NCI-H2227 (cell line): Measurements from ENCODE around the gene DCC.

ENCODE experiments used
- DNase-seq: peaks from one replicate; lab custom pipeline; 2025; ENCODE audit not compliant: unreplicated experiment; lab: John Stamatoyannopoulos, UW

Gene DCC

GRCh38 chr18:53324353-53324752, 984.4 kb downstream of the DCC start:
- no peak for DNase-seq

DNA sequence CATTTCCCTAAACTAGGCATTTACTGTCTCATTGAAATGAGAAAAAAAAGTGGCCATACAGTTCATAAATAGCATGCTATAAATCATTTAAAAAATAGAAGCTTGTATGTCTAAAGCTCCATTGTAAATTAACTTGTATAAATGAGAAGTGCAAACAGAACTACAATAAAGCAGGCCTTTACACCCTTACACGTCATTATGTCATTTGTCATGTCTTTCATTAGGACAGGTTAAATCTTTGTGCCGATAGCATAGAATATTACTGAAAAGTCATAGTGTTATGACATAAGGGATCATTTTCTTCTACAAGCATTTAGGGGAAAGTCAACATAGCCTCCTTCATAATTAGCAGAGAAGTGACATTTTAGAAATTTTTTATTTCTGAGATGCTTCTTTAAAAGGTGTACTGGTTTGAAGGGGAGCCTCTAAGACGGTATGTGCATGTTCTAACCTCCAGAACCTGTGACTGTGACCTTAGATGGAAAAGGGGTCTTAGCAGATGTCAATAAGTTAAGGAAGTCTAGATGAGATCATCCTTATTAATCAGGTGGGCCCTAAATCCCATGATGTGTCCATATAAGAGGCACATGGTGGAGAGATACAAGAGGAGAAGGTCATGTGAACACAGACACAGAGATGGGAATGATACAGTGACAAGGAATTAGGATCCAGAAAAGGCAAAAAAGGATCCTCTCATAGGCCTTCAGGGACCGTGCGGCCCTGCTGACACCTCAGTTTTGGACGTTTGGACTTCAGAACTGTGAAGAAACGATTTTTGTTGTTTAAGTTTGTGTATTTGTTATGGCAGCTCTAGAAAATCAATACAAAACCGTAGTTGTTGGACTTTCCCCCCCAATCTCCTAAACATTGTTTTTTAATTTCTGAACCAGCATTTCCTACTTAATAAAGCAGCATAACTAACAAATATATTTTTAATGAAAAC, 1020.8 kb downstream of the DCC start:
- DNase-seq, result no peak

DNA sequence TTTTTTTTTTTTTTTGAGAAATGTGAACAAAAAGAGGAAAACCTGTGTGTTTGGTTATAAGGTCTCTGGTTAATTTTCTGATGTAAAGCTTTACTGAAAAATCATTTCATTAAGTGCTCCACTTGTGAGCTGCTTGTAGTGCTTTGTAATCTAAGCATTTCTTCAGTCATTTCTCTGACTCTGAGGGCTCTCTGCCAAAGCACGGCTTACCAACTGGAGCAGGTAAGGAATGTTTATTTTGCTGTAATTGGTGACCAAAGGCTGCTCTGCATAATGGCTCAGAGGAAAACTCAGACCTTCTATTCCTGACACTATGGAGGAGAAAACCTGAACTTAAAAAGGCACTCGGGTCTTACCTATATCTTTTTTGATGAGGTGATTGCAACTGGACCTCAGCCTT, 1035.6 kb downstream of the DCC start:
- DNase-seq, result no peak

GRCh38 chr18:53380063-53380639, 1040.2 kb downstream of the DCC start:
- DNase-seq, result peak; percentile 52

DNA sequence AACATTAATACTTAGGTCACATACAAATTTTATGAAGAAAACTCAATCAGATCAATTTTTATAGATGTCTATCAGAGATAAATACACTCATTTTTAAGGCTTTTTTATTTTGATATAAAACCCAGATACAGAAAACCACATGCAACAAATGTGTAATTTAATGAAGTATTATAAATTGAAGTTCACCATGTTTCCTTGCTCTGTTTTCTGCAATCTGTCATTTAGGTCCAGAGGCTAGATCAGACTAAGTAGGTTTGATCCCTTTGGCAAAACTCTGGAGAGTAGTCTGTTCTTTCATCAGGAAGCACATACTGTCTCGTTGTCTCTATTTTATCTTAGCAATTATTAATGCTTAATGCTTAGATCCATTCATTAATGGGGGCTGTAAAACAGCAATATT, 1042.9 kb downstream of the DCC start:
- no peak for DNase-seq

- DNase-seq, result no peak
Measured at GRCh38 chr18:53385889-53386288, 1045.9 kb downstream of the DCC start.

- no peak for DNase-seq
Measured at GRCh38 chr18:53387581-53387980, 1047.6 kb downstream of the DCC start.

GRCh38 chr18:53402670-53403069, 1062.7 kb downstream of the DCC start:
- DNase-seq, result peak; percentile 54

- DNase-seq, result no peak
Measured at GRCh38 chr18:53408271-53408670, 1068.3 kb downstream of the DCC start.

DNA sequence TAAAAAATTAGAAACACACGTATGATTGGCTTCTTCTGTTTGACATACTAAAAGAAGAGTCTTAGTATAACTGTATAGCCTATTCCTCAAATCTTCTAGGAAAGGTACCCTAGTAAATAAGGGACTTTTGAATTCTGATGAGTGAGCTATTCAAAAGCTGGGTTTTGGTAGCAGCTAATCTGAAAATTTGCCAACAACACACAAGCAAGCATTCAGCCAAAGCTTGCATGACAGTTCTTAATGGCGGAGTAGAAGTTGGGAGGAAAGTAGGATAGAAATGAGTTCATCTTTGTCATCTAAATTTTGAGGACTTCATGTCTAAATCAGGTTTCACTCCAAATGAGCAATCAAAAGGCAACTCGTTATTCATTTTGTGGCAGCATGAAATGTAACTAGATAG, 1071.5 kb downstream of the DCC start:
- DNase-seq, result no peak

GRCh38 chr18:53417003-53417402, 1077.0 kb downstream of the DCC start:
- DNase-seq, result no peak

DNA sequence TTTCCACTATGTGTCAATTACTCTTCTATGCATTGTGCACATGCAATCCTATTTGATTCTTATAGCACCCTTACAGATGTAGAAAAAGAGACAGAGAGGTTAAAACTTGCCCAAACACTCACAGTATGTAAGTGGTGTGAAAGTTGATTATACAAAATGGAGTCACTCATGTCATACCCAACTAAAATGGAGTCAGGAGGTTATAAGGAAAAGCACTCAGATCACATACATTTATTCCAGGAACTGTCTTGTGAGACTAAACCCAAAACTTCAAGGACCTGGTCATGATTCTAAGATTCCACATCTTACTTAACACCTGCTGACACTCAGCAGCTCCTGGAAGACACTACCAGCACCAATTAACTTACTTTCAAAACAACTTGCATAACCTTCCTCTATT, 1081.9 kb downstream of the DCC start:
- no peak for DNase-seq

GRCh38 chr18:53422896-53423295, 1082.9 kb downstream of the DCC start:
- DNase-seq, result no peak

DNA sequence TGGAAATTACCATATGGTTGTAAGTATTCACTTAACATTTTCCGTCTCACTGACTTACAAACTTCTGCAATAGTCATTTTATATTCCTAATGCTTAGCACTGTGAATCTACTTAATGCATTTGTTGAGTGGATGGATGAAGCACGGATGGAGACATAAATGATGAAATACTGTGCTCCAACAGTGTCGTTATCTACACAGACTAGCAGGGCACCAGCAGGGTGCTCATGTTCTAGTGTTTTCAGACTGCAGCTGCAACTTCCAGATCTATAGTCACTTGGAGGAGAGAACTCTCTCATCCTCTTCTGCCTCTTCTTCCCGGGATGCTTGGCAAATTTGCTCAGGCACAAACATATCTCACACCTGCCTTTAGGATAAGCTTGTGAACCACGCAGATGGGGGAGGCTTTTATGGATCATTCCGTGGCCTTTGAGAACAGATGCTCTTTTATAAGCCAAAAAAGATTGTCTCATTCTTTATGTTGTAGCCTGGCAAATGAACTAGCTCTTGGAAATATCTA, 1086.7 kb downstream of the DCC start:
- no peak for DNase-seq

DNA sequence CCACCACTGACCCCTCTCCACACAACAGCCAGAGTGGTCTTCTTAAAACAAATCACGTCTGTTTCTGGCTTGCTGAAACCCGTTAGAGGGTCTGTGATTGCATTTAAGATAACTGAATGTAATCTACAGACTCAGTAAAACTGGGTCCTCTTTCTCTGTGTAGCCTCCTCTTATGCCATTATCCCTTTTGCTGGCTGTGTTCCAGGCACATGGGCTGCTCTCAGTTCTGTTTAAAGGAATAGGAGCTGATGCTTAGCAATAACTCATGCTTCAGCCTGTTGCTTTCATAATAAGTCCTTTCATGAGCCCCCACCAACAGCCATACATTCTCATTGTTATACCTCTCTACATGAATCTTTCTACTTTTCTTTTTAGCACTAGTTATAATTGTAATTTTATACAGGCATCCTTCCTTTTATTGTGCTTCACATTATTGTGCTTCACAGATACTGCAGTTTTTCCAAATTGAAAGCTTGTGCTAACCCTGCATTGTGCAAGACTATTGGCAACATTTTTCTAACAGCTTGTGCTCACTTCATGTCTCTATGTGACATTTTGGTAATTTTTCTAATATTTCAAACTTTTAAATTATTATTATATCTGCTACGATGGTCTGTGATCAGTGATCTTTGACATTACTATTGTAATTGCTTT, 1101.9 kb downstream of the DCC start:
- no peak for DNase-seq

DNA sequence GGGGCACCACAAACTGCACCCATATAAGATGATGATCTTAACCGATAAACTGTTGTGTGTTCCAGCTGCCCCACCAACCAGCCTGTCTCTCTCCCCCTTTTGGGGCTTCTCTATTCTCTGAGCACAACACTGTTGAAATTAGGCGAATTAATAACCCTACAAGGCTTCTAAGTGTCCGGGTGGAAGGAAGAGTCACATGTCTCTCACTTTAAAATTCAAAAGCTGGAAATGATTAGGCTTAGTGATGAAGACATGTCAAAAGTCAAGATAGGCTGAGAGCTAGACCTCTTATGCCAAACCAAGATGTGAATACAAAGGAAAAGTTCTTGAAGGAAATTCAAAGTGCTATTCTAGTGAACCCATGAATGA, 1102.4 kb downstream of the DCC start:
- no peak for DNase-seq

GRCh38 chr18:53443336-53443735, 1103.3 kb downstream of the DCC start:
- DNase-seq, result no peak

DNA sequence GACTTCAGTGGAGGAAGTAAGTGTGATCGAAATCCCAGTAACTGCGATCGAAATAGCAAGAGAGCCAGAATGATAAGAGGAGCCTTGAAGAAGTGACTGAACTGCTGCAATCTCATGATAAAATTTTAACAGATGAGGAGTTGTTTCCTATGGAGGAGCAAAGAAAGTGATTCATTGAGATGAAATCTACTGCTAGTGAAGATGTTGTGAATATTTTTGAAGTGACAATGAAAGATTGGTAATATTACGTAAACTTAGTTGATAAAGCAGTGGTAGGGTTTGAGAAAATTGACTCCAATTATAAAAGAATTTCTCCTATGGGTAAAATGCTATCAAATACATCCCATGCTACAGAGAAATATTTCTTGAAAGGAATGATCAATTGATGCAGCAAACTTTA, 1103.8 kb downstream of the DCC start:
- no peak for DNase-seq

- DNase-seq, result no peak
Measured at GRCh38 chr18:53451902-53452301, 1111.9 kb downstream of the DCC start.

- no peak for DNase-seq
Measured at GRCh38 chr18:53457068-53457467, 1117.1 kb downstream of the DCC start.

GRCh38 chr18:53458268-53458667, 1118.3 kb downstream of the DCC start:
- no peak for DNase-seq
